Keratinocyte (primary cell): Measurements from ENCODE around the gene RASL11A. TPM values are rescaled to one million over a fixed set of nuclear protein-coding genes. Genes with fewer than 3 reads are reported as not detected.

Source experiments
- DNase-seq: peaks from one replicate; pipeline ENCODE4 v3.0.0-alpha.2; 2011; ENCODE audit warnings: low read depth, missing footprints, low spot score
- FAIRE-seq: peaks from 2 replicates; lab custom pipeline; 2011; peaks lifted over from hg19 to GRCh38; lab: Jason Lieb, UNC
- H2AFZ ChIP-seq: 2 replicates; pipeline ENCODE4 v1.6.0; 2012; ENCODE audit warnings: low read length, control low read depth, inconsistent platforms; ENCODE audit not compliant: control insufficient read depth
- H3K27ac ChIP-seq: 2 replicates; pipeline ENCODE4 v1.5.1; 2011; ENCODE audit warnings: low read length; ENCODE audit not compliant: control insufficient read depth, insufficient read depth
- H3K27me3 ChIP-seq: 3 replicates; pipeline ENCODE4 v1.6.0; 2011; ENCODE audit warnings: low read length; ENCODE audit not compliant: control insufficient read depth, insufficient read depth; ENCODE audit errors: extremely low read depth
- H3K36me3 ChIP-seq, 2 experiments: 2 replicates in 1 of 2; 3 replicates in 1 of 2; pipeline ENCODE4 v1.5.1; 2011; ENCODE audit warnings: low read length in 2 of 2, mild to moderate bottlenecking in 1 of 2; ENCODE audit not compliant: control insufficient read depth in 2 of 2, insufficient read depth in 2 of 2; ENCODE audit errors: extremely low read depth in 1 of 2
- H3K4me1 ChIP-seq: 3 replicates; pipeline ENCODE4 v1.5.1; 2011; ENCODE audit warnings: low read length; ENCODE audit not compliant: control insufficient read depth, insufficient read depth; ENCODE audit errors: extremely low read depth
- H3K4me2 ChIP-seq: 3 replicates; pipeline ENCODE4 v1.6.0; 2011; ENCODE audit warnings: low read depth, low read length; ENCODE audit not compliant: control insufficient read depth, insufficient read depth; ENCODE audit errors: extremely low read depth
- H3K4me3 ChIP-seq, 3 experiments: fragments of 200-600 bp in 1 of 3; sonication (generic) in 1 of 3; 2 replicates in 2 of 3; 3 replicates in 1 of 3; pipeline ENCODE4 v1.5.1; 2011 to 2016; ENCODE audit warnings: low read length in 3 of 3, mild to moderate bottlenecking in 3 of 3, control low read depth in 2 of 3, inconsistent platforms in 1 of 3, low read depth in 1 of 3, mixed read lengths in 1 of 3, mixed run types in 1 of 3, moderate library complexity in 1 of 3; ENCODE audit not compliant: control insufficient read depth in 2 of 3, insufficient read depth in 2 of 3; ENCODE audit errors: extremely low read depth in 1 of 3
- H3K79me2 ChIP-seq: 2 replicates; pipeline ENCODE4 v1.6.0; 2012; ENCODE audit warnings: low read length; ENCODE audit not compliant: control insufficient read depth, insufficient read depth
- H3K9ac ChIP-seq: 3 replicates; pipeline ENCODE4 v1.6.0; 2011; ENCODE audit warnings: low read length; ENCODE audit not compliant: control insufficient read depth, insufficient read depth; ENCODE audit errors: extremely low read depth
- H3K9me1 ChIP-seq: 3 replicates; pipeline ENCODE4 v1.6.0; 2011; ENCODE audit warnings: low read length; ENCODE audit not compliant: control insufficient read depth, insufficient read depth; ENCODE audit errors: extremely low read depth
- H3K9me3 ChIP-seq: 2 replicates; pipeline ENCODE4 v1.5.1; 2012; ENCODE audit warnings: low read depth, low read length; ENCODE audit not compliant: control insufficient read depth
- H4K20me1 ChIP-seq: 3 replicates; pipeline ENCODE4 v1.6.0; 2011; ENCODE audit warnings: low read length; ENCODE audit not compliant: control insufficient read depth, insufficient read depth; ENCODE audit errors: extremely low read depth
- EZH2 ChIP-seq: IDR thresholded peaks from one replicate; pipeline ENCODE4 v1.6.1; 2012; ENCODE audit warnings: inconsistent platforms, mild to moderate bottlenecking, low read length, moderate library complexity
- dilution Hi-C: fragments of 300-500 bp; cut with MboI; formaldehyde crosslinking; loops from one replicate; pipeline ENCODE4 v1.7.0; 2020; ENCODE audit warnings: low sequenced_read_pairs; ENCODE audit not compliant: extremely low pct_ligation_motif_present
- polyA plus RNA-seq, 5 experiments: library from polyadenylated mRNA; depleted of rRNA in 3 of 5; stranded (reverse) in 3 of 5; stranded (forward) in 1 of 5; unstranded in 1 of 5; fragments of >200 nt; gene quantifications; 1 replicate in 1 of 5; 2 replicates in 3 of 5; 3 replicates in 1 of 5; pipeline versions ENCODE4 v1.2.1 to v1.2.3, GENCODE V29; 2011 to 2012; ENCODE audit warnings: missing spikeins in 2 of 5, low read depth in 1 of 5, low replicate concordance in 1 of 5
- TF ChIP-seq, protein P1 (sequence below), 3 experiments: IDR thresholded peaks in 1 of 3; conservative IDR thresholded peaks in 1 of 3; optimal IDR thresholded peaks in 1 of 3; 2 replicates in 2 of 3; 3 replicates in 1 of 3; pipeline versions ENCODE3 to v1.5.1; 2011; ENCODE audit warnings: low read length in 3 of 3, mild to moderate bottlenecking in 3 of 3, moderate library complexity in 2 of 3, control low read depth in 1 of 3, inconsistent platforms in 1 of 3; ENCODE audit not compliant: insufficient read depth in 2 of 3; ENCODE audit errors: extremely low read depth in 1 of 3

RASL11A gene
- polyA plus RNA-seq, 1 donor (not counting 4 experiments of a cell fraction or from before 2014, with no cell fraction given), result 1.5 TPM

DNA sequence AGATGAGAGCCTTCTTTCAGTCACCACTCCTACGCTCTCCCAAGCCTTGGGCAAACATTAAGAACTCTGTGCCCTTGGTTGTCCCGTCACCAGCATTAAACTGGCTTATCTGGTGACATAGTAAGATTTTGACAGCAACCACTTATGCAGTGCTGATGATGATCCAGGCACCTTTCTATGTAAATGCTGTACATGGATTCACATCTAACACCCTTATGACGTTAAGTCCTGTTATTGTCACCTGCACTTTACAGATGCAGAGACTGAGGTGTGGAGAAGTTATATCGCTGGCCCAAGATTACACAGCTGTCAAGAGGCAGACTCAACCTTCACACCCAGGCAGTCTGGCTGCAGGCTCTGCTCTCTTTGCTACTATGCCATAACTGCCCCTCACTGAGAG, 25.0 kb downstream of the RASL11A start:
- H3K27ac ChIP-seq, result no peak overlapping the region
- H3K4me1 ChIP-seq, result no peaks in the 10 kb centered on the region
- DNase-seq (no peak), FAIRE-seq (no peak)
- dilution Hi-C loops, result no loop called here
- no peak overlapping the region for H3K4me3 ChIP-seq
- H3K4me2 ChIP-seq, result no peak overlapping the region
- peaks cover 4% of the 10 kb centered on the region for H3K27me3 ChIP-seq
- no peaks in the 10 kb centered on the region for H3K9me1 ChIP-seq
- H3K9me3 ChIP-seq, result no peaks in the 10 kb centered on the region
- TF ChIP-seq, protein P1, sequence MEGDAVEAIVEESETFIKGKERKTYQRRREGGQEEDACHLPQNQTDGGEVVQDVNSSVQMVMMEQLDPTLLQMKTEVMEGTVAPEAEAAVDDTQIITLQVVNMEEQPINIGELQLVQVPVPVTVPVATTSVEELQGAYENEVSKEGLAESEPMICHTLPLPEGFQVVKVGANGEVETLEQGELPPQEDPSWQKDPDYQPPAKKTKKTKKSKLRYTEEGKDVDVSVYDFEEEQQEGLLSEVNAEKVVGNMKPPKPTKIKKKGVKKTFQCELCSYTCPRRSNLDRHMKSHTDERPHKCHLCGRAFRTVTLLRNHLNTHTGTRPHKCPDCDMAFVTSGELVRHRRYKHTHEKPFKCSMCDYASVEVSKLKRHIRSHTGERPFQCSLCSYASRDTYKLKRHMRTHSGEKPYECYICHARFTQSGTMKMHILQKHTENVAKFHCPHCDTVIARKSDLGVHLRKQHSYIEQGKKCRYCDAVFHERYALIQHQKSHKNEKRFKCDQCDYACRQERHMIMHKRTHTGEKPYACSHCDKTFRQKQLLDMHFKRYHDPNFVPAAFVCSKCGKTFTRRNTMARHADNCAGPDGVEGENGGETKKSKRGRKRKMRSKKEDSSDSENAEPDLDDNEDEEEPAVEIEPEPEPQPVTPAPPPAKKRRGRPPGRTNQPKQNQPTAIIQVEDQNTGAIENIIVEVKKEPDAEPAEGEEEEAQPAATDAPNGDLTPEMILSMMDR (optimal IDR thresholded peaks at IDR 0.05 in 1 of 3, IDR thresholded peaks at IDR 0.05 in 1 of 3, conservative IDR thresholded peaks at IDR 0.05 in 1 of 3; ENCODE audit: extremely low read depth in 1 of 3, insufficient read depth in 2 of 3, low read length in 3 of 3), result no peak
- no peak for TF ChIP-seq EZH2
- H3K9ac ChIP-seq, result no peak overlapping the region
- no peaks in the 10 kb centered on the region for H3K36me3 ChIP-seq
- no peak overlapping the region for H2AFZ ChIP-seq
- H4K20me1 ChIP-seq, result no peaks in the 10 kb centered on the region
- no peaks in the 10 kb centered on the region for H3K79me2 ChIP-seq

DNA sequence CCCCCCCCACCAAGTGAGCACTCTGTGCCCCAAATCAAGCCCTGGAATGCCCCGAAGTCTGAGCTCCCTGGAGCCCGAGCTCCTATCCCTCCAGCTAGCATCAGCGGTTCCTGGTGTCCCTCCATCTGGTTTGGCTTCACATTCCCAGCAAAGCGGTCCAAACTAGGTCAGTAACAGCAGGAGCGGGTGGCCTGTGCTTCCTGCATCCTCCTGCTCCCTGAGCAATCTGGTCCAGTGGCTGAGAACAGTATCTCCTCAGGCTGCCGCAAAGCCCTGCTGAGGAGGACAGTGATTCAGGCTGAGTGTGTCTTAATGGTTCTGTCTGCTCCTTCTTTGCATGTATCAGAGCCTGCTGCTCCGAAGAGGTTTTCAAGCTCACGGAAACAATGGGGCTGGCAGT, 25.9 kb downstream of the RASL11A start:
- Histone ChIP-seq H3K9ac (no peak overlapping the region), H3K27ac (no peak overlapping the region), H2AFZ (no peak overlapping the region), H4K20me1 (no peaks in the 10 kb centered on the region), H3K4me1 (no peaks in the 10 kb centered on the region), H3K4me2 (no peak overlapping the region), H3K9me1 (no peaks in the 10 kb centered on the region), H3K27me3 (peaks cover 4% of the 10 kb centered on the region), H3K9me3 (no peaks in the 10 kb centered on the region), H3K79me2 (no peaks in the 10 kb centered on the region), H3K4me3 (no peak overlapping the region), H3K36me3 (no peaks in the 10 kb centered on the region)
- dilution Hi-C loops, result no loop called here
- no peak for TF ChIP-seq EZH2
- TF ChIP-seq, protein P1 (optimal IDR thresholded peaks at IDR 0.05 in 1 of 3, IDR thresholded peaks at IDR 0.05 in 1 of 3, conservative IDR thresholded peaks at IDR 0.05 in 1 of 3; ENCODE audit: extremely low read depth in 1 of 3, insufficient read depth in 2 of 3, low read length in 3 of 3), result no peak
- no peak for DNase-seq
- no peak for FAIRE-seq
